Ascending aorta (tissue), 2 donors: ENCODE measurements around the gene SPACA6. TPM values are rescaled to one million over a fixed set of nuclear protein-coding genes. Genes with fewer than 3 reads are reported as not detected.
"Not testable (repeated sequence)": the region's sequence is repeated elsewhere in the genome, so short reads cannot be mapped to it uniquely, and the experiment has no call there.

Source experiments
- DNase-seq, 2 donors: peaks; one replicate each; pipeline ENCODE4 v3.0.0-alpha.2; 2019; ENCODE audit warnings: low spot score in 2 of 2
- H3K27ac ChIP-seq, 2 donors: fragments of 200-600 bp; sonication (generic); one replicate each; pipeline ENCODE4 v1.5.1; 2016 to 2017; ENCODE audit warnings: mild to moderate bottlenecking in 1 of 2
- H3K27me3 ChIP-seq: fragments of 200-600 bp; sonication (generic); one replicate; pipeline ENCODE4 v1.5.1; 2017
- H3K36me3 ChIP-seq, 2 donors: fragments of 200-600 bp; sonication (generic); one replicate each; pipeline ENCODE4 v1.5.1; 2016
- H3K4me1 ChIP-seq, 2 donors: fragments of 200-600 bp; sonication (generic); one replicate each; pipeline ENCODE4 v1.5.1; 2016 to 2017; ENCODE audit warnings: mild to moderate bottlenecking in 1 of 2
- H3K4me3 ChIP-seq, 2 donors: fragments of 200-600 bp; sonication (generic); one replicate each; pipeline ENCODE4 v1.5.1; 2016 to 2017; ENCODE audit warnings: mild to moderate bottlenecking in 1 of 2
- H3K9me3 ChIP-seq, 2 donors: fragments of 200-600 bp; sonication (generic); one replicate each; pipeline ENCODE4 v1.5.1; 2016
- intact Hi-C: fragments of 100-400 bp; cut with DNase I; formaldehyde crosslinking; loops from one replicate; pipeline ENCODE4 v1.15.1; 2023
- total RNA-seq: library from RNA; depleted of rRNA; stranded (reverse); fragments of >200 nt; gene quantifications from one replicate; pipeline ENCODE4 v1.1.0, GENCODE V29; 2016
- TF ChIP-seq, protein P1 (sequence below), 3 experiments: fragments of 200-600 bp in 2 of 3; fragments of 450-650 bp in 1 of 3; sonication (generic) in 2 of 3; IDR thresholded peaks; one replicate each; pipeline ENCODE4 v1.5.1; 2016 to 2019; ENCODE audit warnings: antibody characterized with exemption in 3 of 3, mild to moderate bottlenecking in 1 of 3, moderate library complexity in 1 of 3

Gene SPACA6
- total RNA-seq, 1 donor from 2014 or later: 16.0 TPM

DNA sequence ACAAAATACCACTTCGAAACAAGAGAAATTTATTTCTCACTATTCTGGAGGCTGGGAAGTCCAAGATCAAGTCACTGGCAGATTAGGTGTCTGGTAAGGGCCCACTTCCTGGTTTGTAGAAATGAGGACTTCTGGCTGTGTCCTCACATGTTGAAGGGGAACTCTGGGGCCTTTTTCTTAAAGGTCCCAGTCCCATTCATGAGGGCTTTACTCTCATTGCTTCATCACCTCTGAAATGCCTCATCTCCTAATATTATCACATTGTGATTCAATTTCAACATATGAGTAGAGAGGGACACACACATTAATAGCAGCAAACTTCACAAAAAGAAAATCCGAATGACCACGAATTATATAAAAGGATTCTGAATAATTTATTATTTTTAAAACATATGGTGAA is 24.9 kb upstream of the SPACA6 start:
- no peaks in the 10 kb centered on the region for H3K4me1 ChIP-seq
- no peak overlapping the region for H3K27ac ChIP-seq
- TF ChIP-seq, protein P1, sequence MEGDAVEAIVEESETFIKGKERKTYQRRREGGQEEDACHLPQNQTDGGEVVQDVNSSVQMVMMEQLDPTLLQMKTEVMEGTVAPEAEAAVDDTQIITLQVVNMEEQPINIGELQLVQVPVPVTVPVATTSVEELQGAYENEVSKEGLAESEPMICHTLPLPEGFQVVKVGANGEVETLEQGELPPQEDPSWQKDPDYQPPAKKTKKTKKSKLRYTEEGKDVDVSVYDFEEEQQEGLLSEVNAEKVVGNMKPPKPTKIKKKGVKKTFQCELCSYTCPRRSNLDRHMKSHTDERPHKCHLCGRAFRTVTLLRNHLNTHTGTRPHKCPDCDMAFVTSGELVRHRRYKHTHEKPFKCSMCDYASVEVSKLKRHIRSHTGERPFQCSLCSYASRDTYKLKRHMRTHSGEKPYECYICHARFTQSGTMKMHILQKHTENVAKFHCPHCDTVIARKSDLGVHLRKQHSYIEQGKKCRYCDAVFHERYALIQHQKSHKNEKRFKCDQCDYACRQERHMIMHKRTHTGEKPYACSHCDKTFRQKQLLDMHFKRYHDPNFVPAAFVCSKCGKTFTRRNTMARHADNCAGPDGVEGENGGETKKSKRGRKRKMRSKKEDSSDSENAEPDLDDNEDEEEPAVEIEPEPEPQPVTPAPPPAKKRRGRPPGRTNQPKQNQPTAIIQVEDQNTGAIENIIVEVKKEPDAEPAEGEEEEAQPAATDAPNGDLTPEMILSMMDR (IDR thresholded peaks at IDR 0.05): no peak
- no peaks in the 10 kb centered on the region for H3K27me3 ChIP-seq
- H3K9me3 ChIP-seq: no peaks in the 10 kb centered on the region
- no peak for DNase-seq
- no peaks in the 10 kb centered on the region for H3K36me3 ChIP-seq
- intact Hi-C loops: no loop called here
- no peak overlapping the region for H3K4me3 ChIP-seq

DNA sequence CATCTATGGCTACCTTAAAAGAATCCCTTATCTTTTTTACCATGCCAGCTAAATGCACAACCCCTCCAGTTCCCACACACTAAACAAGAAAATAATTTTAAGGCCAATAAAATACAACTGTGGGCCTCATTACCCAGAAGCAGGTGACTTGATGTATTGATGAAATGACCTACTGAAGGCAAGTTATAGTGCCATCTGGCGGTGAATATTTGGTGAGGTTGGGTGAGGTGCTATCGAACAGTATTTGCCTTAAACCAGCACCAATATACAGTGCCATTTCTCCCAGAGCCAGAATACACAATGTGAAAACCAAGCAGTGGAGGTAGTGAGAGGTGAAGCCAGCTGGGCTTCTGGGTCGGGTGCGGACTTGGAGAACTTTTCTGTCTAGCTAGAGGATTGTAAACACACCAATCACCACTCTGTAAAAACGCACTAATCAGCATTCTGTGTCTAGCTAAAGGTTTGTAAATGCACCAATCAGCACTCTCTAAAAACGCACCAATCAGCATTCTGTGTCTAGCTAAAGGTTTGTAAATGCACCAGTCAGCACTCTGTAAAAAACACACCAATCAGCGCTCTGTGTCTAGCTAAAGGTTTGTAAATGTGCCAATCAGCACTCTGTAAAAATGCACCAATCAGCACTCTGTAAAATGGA is 17.1 kb upstream of the SPACA6 start:
- H3K36me3 ChIP-seq, H3K27me3 ChIP-seq, intact Hi-C loops, DNase-seq, H3K27ac ChIP-seq, H3K4me3 ChIP-seq, H3K4me1 ChIP-seq, H3K9me3 ChIP-seq: not testable (repeated sequence)
- TF ChIP-seq, protein P1 (IDR thresholded peaks at IDR 0.05): peak in 2 of 3 experiments; percentile 32 to 33

DNA sequence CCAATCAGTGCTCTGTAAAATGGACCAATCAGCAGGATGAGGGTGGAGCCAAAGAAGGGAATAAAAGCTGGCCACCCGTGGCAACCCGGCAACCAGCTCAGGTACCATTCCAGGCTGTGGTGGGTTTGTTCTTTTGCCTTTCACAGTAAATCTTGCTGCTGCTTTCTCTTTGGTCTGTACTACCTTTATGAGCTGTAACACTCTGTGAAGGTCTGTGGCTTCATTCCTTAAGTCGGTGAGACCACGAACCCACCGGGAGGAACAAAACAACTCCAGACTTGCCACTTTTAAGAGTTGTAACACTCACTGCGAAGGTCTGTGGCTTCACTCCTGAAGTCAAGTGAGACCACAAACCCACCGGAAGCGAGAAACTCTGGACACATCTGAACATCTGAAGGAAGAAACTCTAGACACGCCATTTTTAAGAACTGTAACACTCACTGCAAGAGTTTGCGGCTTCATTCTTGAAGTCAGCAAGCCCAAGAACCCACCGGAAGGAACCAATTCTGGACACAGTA is 16.5 kb upstream of the SPACA6 start:
- no peaks in the 10 kb centered on the region for H3K27me3 ChIP-seq
- no peak overlapping the region for H3K4me3 ChIP-seq
- no peak for DNase-seq
- H3K9me3 ChIP-seq: no peaks in the 10 kb centered on the region
- intact Hi-C loops: no loop called here
- no peaks in the 10 kb centered on the region for H3K36me3 ChIP-seq
- H3K27ac ChIP-seq: no peak overlapping the region
- TF ChIP-seq, protein P1 (IDR thresholded peaks at IDR 0.05): no peak
- H3K4me1 ChIP-seq: no peaks in the 10 kb centered on the region

DNA sequence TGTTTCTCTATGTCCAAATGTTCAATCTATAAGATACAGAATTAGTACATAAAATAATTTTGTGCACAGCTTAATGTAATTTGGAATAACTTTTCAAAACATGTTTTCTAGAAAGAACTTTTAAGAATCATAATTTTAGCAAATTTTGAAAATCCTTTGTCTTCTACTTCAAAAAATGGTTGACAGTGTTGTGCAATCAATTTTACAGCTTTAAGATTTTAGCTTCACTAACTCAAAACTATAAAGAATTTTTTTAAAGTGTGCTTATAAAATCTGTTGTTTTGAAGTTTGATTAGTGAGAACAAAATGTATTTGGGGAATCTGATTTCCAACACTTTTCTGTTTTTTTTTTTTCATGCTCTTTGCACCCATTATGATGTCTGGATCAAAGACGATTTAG is 12.7 kb upstream of the SPACA6 start:
- TF ChIP-seq, protein P1 (IDR thresholded peaks at IDR 0.05): no peak
- intact Hi-C loops: loop anchor here (5.0 to 10.0 kb wide), 2 partner anchors 37 to 316 kb away; partner anchors contain the start of genes CLDND2 and ETFB
- Histone ChIP-seq H3K9me3 (no peaks in the 10 kb centered on the region), H3K36me3 (no peaks in the 10 kb centered on the region), H3K4me3 (no peak overlapping the region), H3K27me3 (no peaks in the 10 kb centered on the region), H3K4me1 (no peaks in the 10 kb centered on the region), H3K27ac (no peak overlapping the region)
- DNase-seq: no peak

DNA sequence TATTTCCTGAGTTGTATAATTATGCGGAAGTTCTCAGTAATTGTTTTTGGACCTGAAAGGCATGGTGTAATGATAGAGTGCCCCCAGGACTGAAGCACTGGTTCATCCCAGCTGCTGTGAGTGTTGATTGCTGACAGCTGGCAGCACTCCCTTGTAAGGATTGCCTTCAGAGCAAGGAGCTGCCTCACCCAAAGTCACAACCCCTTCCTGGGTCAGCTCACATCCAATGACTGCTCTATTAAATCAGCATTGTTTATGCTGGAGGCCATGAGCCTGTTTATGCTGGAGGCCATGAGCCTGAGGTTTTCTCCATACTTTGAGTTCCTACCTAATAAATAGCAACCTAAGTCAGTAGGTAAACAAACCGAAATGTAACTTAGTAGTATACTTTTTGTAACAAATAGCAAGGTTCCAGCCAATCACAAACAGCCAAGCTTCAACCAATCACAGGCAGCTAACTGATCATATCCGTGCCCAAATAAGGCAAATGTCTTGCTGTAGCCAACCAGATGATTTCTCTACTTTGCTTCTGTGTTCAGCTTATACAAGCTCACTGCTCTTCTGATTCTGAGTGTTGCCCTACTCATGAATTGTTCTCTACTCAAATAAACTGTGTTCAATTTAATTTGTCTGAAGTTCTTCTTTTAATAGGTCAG is 11.7 kb upstream of the SPACA6 start:
- no peak overlapping the region for H3K27ac ChIP-seq
- H3K9me3 ChIP-seq: no peaks in the 10 kb centered on the region
- H3K27me3 ChIP-seq: no peaks in the 10 kb centered on the region
- TF ChIP-seq, protein P1 (IDR thresholded peaks at IDR 0.05): no peak
- no peaks in the 10 kb centered on the region for H3K36me3 ChIP-seq
- intact Hi-C loops: loop anchor here (5.0 to 10.0 kb wide), 2 partner anchors 36 to 317 kb away; partner anchors contain the start of genes CLDND2 and ETFB
- DNase-seq: no peak
- no peaks in the 10 kb centered on the region for H3K4me1 ChIP-seq
- H3K4me3 ChIP-seq: no peak overlapping the region
